ENCODE measurements around the gene WDR89.

GRCh38 chr14:63564318-63564717 is 77.4 kb downstream of the WDR89 start:
- TF ChIP-seq CTCF (IDR thresholded peaks at IDR 0.05) (no peak), EZH2 (IDR thresholded peaks at IDR 0.05; ENCODE audit: borderline replicate concordance, insufficient read depth, low read depth, low read length, poor library complexity, severe bottlenecking) (no peak)
